GM10847 (cell line): ENCODE data around the gene SPATA46.

Experiments
- POLR2A ChIP-seq: IDR thresholded peaks from 2 replicates; pipeline ENCODE4 v1.6.1; 2011; ENCODE audit not compliant: insufficient read length; ENCODE audit errors: extremely low read depth

SPATA46 gene

DNA sequence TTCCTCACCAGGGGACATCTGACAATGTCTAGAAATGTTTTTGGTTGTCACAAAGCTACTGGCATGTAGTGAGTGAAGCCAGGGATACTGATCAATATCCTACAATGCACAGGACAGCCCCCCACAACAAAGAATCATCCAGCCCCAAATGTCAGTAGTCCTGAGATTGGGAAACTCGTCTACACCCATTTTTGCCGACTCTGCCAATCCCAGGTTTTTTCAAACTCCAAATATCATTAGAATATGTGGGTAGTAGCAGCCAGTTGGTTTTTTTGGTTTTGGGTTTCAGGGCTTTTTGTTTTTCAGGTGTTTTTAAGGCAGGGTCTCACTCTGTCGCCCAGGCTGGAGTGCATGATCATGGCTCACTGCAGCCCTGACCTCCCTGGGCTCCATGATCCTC is 5.9 kb downstream of the SPATA46 start:
- TF ChIP-seq POLR2A: no peak

DNA sequence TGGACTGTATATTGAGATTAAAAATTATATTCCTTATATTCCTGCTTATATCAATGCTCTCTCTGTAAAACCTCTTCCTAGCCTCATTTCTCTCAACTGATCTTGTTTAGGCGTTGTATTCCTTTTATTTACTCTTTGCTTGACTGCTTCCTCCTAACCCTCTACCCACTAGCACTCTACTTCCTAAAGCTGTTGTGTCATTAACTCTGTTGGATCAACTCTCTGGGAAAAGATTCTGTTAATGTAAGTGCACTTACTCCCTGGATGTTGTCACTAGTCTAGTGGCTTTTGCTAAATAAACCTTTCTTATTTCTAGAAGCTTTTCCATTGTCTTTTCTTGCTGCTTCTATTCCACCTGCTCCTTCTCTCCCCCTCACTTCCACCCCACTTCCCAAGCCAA is 6.5 kb downstream of the SPATA46 start:
- TF ChIP-seq POLR2A: no peak

DNA sequence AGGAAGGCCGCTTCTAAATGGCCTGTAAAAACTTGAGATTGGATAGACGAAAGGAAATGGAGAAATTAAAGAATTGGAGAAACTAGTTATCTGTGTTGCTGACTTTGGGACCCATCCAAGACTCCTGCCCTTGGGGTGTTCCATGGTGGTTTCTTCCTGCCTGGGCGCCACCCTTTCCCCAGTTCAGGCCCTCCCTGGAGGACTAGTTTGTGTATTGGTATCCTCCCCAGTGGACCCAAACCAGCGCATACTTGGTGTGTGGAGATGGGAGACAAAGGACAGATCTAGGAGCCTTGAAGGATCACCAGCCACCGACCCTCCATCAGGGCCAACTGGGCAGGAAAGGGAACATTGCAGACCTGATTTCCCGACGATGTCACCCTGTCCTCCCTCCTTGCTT is 7.1 kb downstream of the SPATA46 start:
- TF ChIP-seq POLR2A: no peak

DNA sequence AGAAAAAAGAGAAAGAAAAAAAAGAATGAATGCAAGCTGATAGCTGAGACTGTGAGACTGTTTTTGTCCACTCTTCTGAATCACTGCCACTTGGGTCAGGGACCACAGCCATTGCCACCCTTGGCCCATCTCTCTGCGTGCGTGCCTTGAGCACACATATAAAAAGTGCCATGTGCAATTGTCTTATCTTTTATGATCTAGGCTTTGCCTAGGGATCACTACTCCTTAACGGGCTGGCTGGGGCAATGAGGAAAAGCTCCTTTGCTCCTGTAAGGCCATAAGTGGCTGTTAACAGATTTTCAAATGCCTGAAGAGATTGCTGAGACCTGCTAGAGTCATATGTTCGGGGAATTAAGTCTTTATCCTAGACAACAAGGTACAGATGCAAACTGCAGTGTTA is 8.2 kb downstream of the SPATA46 start:
- no peak for TF ChIP-seq POLR2A

DNA sequence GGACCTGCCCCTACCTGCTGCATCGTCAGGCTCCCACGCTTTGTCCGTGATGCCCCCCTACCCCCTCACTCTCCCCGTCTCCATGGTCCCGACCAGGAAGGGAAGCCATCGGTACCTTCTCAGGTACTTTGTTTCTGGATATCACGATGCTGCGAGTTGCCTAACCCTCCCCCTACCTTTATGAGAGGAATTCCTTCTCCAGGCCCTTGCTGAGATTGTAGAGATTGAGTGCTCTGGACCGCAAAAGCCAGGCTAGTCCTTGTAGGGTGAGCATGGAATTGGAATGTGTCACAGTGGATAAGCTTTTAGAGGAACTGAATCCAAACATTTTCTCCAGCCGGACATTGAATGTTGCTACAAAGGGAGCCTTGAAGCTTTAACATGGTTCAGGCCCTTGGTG is 8.9 kb downstream of the SPATA46 start:
- TF ChIP-seq POLR2A: no peak

DNA sequence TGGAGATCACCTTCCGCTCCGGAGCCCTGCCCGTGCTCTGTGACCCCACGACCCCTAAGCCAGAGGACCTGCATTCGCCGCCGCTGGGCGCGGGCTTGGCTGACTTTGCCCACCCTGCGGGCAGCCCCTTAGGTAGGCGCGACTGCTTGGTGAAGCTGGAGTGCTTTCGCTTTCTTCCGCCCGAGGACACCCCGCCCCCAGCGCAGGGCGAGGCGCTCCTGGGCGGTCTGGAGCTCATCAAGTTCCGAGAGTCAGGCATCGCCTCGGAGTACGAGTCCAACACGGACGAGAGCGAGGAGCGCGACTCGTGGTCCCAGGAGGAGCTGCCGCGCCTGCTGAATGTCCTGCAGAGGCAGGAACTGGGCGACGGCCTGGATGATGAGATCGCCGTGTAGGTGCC is 9.6 kb downstream of the SPATA46 start:
- no peak for TF ChIP-seq POLR2A

DNA sequence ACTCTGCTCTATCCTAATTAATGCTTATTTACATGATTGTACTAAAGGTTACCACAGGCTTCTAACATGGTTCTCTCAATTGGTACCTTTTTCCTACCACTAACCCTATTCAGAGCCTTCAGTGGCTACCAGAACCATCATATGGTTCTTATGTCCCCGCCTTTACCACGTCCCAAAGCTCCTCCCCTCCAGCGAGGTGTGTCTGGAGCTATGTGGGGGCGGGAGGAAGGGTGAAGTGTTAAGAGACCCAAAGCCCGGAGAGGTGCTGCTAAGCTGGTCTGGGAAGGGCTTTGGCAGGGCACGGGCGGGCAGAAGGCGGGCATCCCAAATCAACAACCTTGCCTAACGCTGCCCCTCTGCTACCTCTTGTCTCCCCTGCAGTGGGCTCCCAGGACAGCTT is 10.0 kb downstream of the SPATA46 start:
- TF ChIP-seq POLR2A: no peak

DNA sequence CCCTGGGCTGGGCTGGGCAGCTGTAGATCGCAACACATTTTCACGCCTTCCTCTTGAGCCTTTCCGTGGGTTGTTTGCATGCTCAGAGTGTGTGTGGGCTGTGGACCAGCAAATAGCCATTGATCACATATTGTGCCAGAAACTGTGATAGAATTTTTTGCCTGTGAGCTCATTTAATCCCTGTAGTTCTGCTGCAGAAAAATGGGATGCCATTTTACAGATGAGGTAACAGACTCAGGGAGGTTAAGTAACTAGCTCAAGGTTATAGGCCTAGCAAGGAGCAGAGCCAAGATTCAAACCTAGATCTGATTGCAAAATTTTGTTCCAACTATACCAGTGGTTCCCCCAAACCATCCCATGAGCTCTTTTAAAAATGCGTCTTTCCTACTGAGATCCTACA is 10.5 kb downstream of the SPATA46 start:
- TF ChIP-seq POLR2A: no peak

DNA sequence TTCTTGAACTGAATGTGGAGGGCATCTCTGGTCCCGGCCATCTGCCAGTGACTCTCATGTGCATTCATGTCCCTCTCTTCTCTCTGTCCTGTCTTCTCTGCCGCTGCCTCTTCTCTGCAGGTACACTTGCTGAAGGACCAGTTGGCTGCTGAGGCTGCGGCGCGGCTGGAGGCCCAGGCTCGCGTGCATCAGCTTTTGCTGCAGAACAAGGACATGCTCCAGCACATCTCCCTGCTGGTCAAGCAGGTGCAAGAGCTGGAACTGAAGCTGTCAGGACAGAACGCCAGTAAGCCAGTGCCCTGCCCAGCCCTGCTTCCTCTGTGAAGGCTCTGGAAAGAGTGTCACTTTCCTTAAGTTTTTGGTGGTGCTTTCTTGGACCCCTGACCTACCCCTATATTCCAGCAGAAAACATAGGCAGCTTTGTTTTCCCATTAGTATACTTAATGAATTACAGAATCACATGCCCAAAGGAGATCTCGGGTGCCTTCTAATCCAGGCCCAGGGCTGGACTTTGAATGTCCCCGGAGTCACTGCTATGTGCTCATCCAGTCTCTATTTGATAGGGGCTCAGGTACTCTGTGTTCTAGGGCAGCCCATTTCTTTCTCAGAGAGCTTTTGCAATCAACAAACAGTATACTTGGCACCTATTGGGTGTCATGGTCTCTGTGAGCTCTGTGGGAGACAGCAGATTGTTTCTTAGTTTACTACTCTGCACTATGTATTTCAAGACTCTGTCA is 11.2 kb downstream of the SPATA46 start:
- TF ChIP-seq POLR2A: no peak

DNA sequence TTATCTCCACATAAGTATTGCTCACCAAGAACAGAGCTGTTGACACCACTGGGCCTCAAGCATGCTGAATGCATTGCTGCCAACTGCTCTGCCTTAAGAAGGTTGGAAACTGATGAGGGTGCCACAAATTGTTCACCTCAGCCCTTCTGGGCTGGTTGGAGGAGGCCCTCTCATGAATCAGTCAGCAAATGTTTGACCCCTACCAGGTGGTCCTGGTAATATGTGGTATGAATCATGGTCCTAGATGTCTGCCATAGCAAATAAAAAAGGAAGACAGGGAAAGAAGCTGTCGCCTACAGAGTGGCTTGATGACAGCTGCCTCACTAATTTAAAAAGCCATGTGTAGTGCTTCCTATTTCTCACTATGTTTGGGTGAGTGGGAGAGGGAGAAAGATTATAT is 12.2 kb downstream of the SPATA46 start:
- TF ChIP-seq POLR2A: no peak

DNA sequence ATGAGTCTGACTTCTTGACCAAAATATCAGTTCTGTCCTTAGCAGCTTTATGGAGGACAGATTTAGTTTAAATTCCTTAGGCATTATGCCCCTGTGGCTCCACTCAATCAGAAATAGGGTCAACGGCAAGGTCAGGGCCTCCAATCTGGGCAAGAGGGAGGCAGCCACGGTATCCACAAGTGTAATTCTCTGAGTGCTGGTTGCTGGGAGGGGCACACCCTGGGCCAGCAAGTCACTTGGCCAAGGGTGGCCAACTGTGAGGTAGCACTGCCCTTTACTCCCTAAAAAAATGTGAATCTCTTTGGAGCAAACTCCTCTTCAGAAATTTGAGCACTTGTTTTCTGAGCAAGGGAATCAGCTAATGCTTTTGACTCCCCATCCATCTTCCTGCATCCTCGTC is 12.8 kb downstream of the SPATA46 start:
- TF ChIP-seq POLR2A: no peak

DNA sequence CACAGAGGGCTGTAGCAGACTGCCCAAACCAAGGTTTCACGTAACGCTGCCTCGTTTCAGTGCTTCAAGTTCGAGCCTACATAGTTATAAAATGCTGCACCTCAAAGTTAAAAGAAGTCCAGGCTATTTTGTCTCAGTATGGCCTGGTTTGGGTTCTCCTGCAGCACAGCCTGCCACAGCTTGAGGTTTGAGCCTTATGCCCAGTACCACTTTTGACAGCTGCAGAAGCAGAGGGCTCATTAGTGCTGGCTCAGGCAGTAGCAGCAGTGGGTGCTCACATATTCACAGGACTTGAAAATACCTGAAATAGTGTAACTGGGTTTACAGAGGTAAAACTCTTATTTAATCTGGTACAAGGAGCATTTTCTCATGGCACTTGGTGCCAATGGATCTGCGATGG is 15.3 kb downstream of the SPATA46 start:
- no peak for TF ChIP-seq POLR2A

DNA sequence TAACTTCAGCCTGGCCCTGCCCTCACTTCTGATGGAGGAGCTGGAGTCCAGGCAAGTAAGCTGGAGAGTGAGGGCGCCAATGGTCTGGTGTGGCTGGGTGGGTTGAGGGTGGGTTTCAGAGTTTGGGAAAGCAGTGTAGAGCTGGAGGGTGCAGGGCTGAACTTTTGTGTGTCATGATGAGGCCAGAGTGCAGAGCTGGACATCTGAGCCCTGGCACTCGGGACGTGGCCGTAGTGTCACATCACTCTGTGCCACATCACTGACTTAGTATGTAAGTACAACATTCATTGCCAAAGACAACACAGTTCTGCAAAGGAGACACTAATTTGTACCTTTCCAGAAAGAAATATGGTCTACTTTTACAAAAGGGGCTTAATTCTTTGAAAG is 15.8 kb downstream of the SPATA46 start:
- no peak for TF ChIP-seq POLR2A

DNA sequence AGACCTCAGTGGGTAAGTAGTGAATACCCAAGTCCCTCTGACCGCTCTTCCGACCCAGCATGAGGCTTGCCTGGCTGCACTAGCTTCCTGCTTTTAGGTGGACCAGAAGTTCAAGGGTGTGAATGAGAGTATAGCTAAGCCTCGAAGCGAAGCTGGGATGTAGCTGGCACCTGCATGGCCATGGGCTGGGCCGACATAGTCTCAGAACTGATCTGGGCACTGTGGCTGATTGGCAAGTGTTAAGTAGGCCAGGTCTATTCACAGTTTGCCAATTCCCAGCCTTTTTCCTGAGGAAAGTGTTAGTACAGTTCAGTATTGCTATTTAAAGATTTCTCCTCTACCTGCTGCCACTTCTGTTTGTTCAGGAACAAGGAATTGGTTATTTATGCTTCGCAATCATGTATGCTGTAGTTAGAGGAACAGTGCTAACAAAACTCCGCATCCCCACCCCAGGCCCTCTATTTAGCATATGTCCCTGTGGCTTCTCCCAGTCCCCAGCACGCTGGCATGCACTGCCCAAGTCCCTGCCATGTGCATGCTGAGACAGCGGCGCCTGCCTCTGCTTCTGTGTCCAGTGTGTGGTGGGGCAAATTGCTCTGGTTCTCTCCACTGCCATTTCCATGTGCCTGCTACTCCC is 16.3 kb downstream of the SPATA46 start:
- TF ChIP-seq POLR2A: no peak

DNA sequence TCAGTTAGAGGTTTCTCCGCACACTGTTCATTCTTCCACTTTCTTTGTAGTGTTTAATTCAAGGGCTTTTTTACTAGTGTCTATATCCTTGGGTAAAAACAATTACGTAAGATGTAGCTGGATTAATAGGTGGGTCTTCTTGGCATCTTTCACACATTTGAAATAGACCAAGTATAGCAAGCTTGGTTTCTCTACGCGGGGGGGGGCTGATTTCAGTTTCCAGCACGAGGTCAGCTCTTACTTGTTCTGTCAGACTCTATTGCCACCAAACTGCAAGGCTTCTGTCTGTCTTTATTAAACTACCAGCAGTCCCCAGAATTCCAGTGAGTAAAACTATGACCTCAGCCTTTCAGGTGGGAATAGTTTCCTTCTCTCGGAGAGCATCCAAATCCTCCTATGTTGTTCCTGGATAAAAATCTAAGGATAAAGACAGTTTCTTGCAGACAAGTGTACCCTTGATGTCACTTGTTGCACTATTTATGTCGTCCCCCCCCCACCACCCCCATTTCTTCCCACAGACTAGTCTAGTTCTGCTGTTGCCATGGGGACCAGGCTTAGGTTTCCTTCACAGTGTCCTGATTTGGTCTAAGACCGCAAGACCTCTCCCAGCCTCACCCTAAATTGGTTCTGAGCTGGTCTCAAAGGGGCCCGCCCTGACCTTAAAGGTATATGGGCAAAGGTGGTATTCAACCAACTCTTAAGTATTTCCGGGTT is 17.0 kb downstream of the SPATA46 start:
- TF ChIP-seq POLR2A: no peak

DNA sequence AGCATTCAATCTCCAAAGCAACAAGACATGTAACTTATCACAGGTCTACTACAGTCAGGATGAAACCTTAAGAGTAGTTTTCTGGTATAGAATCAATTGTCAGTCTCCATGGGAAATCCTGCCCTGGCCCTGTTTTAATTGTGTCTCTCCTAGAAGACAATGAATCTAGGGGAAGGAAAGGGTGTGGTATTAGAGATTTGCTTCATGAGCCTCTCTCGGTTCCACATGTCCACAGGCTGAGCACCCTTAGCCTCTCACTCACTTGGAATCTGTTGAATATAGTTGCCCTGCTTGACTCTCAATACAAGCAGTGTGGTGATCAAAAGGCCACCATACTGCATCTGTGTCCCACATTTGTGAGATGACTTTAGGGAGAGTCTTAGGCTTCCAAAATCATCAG is 17.7 kb downstream of the SPATA46 start:
- no peak for TF ChIP-seq POLR2A
